CD4-positive, alpha-beta T cell treated with Interleukin-10 for 1 hour (primary cell): ENCODE data around the gene LBHD2.

Source experiments
- DNase-seq: peaks from one replicate; pipeline ENCODE4 v3.0.0-alpha.2; 2020

The LBHD2 gene

GRCh38 chr14:103070263-103070885 lies 13.6 kb upstream of the LBHD2 start:
- no peak for DNase-seq

DNA sequence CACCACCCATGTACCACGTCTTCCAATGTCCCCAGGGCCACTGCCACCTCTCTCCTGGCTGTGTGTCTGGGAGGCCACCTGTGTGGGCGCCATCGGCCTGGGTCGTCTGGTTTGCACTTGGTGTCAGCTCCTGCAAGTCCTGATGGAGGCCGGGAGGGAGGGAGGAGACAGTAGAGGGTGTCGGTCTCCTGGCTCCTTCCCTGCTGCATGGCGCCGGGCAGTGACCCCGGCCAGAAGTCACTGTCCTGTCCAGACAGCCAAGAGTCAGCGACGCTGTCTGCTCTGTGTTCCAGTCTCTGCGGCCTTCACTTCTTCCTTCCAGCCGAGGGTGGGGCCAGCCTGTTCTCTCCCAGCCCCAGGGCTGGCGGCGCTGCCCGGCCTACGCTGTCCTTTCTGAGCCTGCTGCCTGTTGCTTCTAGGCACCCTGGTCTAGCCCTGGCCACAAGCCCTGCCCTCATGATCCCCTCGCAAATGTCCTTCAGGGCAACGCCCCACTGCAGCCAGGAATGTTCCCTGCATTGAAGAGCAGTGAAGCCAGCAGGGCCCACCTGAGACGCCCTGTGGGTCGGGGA lies 13.0 kb upstream of the LBHD2 start:
- DNase-seq, result no peak

- DNase-seq, result no peak
Measured at GRCh38 chr14:103071544-103072251, 12.3 kb upstream of the LBHD2 start.

- no peak for DNase-seq
Measured at GRCh38 chr14:103072595-103073366, 11.2 kb upstream of the LBHD2 start.

DNA sequence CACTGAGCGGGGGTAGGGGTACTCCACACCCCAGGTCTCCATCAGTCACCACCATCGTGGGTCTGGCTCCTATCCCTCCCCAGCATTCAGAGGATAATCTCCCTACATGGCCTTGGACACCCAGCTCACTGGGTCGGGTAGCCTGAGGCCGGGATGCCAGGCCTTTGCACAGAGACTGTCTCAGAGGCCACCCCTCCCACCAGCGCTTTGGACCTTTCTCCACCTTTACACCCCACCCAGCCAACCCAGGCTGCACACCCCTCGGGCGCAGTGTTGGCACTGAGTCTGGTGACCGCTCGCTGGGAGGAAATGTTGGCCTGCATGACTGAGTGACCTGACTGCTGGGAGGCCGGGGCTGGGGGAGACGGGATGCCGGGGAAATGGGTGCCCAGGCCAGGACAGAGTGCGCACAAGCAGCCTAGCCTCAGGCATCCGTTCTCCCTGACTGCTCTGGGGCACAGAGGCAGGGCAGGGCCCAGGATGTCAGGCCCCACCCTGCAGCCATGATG lies 10.6 kb upstream of the LBHD2 start:
- DNase-seq, result no peak

DNA sequence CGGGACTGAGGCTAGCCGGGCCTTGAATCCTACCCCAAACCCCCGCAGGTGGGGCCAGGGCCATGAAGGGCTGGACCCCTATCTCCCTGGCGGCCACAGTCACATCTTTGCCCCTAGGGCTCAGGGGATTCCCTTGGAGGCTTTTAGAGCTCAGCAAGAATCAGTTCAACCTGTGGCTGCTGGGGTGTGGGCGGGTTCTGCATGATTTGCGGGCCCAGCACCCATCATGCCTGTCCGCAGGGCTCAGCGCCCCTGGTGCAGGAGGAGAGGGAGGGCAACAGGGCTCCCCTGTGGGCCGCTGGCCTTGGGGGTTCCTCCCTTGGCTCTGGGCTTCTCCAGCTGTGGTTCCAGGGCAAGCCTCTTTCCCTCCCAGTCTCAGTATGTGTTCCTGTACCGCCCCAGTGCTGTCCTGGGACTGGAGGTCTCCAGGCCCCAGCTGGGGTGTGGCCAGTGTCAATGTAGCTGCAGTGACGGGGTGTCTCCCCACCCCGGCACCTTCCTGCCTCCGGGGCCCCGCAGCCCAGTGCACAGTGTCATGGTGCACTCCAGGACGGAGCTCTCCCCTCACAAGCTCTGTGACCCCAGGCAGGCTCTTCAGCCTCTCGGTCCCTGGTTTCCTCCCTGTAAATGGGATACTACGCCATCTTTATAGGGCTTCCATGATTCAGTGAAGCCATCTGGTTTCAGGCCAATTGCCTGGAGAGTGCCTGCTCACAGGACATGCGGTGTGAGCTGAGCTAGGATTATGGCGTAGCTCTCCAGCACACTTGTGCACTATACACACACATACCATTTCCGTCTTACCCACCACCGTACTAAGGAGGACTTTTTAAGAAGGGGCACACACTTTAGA lies 9.9 kb upstream of the LBHD2 start:
- no peak for DNase-seq

- peak; percentile 20 for DNase-seq
Measured at GRCh38 chr14:103074729-103075367, 9.2 kb upstream of the LBHD2 start.

GRCh38 chr14:103078420-103078749 lies 5.6 kb upstream of the LBHD2 start:
- peak; percentile 82 for DNase-seq

DNA sequence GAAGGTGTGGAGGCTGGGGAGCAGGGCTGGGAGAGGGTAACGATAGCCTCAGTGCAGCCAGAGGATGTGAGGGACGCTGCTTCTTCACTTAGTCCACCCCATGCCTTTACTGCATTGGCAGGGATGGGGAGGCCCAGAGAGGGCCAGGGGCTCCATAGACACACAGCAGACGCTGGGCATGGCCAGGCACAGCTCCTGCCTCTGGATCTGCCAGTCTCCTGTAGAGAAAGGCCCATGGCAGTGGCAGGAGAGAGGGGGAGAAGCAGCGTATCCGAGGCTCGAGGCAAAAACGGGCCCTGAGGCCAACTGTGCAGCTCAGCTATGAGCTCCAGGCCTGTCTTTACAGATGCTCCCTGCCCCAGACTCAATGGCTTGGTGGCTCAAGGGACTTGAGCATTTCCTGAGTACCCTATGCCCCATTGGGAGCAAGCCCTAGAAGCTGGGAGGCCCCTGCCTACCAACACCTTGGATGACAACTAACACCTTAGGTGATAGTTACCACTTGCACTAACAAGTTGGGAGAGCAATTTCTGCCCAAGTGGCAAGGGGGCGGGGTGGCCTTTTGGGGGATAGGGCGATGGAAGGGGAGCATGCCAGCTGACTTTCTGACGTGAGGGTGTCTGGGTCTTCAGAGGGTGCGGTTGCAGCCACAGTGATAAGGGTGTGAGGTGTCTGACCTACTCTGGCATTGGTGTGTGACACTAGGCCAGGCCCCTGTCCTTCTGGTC lies 5.0 kb upstream of the LBHD2 start:
- DNase-seq, result no peak

- no peak for DNase-seq
Measured at GRCh38 chr14:103081951-103082350, 2.1 kb upstream of the LBHD2 start.

GRCh38 chr14:103085106-103086091 lies 1.4 kb downstream of the LBHD2 start:
- DNase-seq, result no peak

DNA sequence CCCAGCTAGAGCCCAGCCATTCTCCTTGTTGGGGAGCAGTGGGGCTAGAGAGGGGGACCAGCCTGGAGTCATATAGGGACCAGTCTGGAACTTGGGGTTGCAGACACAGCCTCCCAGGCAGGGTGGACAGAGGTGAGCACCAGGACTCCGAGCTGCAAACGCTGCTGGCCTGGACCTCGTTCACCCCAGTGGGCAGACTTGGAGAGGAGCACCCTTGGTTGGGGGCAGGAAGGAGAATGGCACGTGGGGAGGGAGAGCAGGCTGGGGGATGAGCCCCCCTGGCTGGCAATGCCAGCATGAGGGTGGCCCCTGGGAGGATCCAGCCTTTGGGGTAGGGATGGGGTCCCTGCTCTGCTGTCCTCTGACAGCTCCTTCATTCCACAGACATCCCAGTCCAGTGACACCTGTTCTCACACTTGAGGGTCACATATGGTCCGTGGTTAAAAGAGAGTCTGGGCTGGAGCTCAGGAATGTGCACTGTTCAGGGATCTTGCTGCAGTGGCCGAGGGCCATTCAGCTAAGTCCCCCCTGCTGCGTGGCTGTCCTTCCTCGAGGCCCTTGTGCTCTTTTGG lies 2.8 kb downstream of the LBHD2 start:
- no peak for DNase-seq

GRCh38 chr14:103087343-103087835 lies 3.4 kb downstream of the LBHD2 start:
- no peak for DNase-seq

GRCh38 chr14:103088921-103089320 lies 4.9 kb downstream of the LBHD2 start:
- DNase-seq, result no peak

DNA sequence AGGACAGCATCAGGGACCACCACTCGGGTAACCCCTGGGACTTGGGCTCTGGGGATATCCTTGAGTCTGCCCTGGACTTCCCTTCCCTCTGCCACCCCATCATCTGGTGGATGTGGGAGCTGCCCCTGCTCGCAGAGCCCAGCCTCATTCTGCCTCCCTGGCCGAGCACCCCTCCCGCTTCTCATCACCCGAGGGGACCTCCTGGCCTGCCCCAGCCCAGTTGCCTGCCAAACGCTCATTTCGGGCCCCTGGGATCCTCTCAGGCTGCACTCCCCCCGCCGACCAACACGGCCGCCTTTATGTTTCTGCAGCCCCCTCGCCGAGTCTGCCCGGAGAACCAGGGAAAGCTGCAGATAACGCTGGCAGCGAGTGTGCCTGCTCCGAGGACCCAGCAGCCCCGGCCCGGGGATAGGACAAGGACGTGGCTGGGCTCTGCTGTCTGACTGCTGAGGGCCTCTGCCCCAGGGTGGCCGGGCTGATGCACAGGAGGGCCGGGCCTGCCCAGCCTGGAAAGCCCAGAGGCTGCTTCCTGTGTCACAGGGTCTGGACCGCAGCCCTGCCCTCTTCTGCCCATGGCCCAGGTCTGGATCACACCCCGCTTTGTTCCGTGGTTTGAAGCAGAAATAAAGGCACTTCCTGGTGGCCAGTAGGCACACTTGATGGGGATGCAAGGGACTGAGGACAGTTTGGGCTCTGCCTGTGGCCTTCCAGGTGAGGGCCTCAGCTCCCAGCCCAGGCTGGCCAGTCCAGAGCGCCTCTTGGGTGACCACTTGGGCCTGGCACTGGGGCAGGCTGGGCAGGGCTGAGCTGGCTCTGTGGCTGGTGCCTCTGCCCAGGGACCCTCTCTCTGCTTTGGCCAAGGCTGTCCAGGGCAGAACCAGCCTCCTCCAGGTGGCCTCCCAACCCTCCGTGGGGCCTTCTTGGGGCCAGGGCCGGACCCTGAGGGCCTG lies 5.7 kb downstream of the LBHD2 start:
- no peak for DNase-seq

DNA sequence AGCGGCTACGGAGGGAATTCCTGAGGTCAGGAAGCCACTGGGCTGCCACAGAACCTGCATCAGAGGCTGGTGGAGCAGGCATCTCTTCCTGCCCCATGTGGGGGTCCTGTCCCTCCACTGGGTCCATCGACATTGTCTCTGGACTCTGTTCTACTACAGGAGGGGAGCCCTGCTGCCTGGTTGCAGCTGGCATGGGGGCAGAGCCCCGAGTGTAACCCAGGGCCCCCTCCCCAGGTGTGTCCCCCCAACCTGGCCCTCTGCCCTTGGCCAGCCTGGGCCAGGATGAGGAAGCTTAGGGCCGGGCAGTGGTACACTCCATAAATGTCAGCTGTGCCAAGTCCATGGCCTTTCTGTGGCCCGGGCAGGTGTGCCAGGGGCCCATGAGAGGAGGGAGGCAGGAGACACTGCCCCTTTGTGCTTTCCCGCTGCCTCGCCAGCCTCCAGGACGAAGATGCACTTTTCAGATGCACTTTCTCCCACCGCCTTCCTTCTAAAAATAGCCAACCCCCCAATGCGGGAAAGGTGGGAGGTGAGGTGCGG lies 6.5 kb downstream of the LBHD2 start:
- DNase-seq, result no peak

DNA sequence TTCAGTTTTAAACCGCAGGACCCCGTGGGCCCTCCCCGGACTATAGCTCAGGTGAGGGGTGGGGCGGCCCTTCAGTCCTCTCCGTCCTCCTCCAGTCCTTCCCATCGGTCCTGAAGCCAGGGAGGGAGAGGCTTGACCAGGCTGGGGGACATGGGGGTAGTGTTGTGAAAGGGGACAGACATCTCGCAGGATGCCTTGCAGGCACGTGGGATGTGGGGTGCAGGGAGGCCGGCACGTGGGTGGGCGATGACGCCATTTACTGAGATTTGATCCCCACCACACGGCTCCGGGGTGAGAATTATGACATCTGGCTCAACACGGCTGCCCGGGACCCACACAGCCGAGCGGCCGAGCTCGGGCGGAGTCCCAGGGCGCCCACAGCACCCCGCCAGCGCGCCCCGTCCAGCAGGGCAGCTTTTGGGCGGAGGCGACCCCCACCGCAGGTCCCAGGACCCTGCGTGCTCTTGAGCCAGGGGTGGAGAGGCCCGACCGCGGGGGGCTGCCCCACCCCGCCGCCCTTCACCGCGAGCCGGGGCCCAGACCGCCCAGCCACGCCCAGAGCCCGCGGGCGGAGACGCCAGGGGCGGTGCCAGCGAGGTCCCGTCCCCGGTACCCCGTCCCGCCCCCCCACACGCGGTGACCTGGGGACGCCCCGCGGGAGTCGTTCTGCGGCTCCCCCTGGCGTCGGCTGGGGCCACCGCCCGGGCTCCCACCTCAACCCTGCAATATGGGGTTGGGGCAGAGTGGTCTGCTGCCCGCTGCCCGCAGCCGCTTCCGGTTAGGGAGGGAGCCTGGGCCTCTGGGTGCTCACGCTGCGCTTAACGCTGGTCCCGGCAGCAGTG lies 7.3 kb downstream of the LBHD2 start:
- peak; percentile 80 for DNase-seq
